Measurements from ENCODE around the gene RBM19.

- TF ChIP-seq, protein P1, sequence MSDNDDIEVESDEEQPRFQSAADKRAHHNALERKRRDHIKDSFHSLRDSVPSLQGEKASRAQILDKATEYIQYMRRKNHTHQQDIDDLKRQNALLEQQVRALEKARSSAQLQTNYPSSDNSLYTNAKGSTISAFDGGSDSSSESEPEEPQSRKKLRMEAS (IDR thresholded peaks at IDR 0.05; ENCODE audit: insufficient read depth, insufficient read length): no peak
- no peak for TF ChIP-seq EZH2 (IDR thresholded peaks at IDR 0.05; ENCODE audit: borderline replicate concordance, low read depth, low read length, severe bottlenecking)
- no peak for TF ChIP-seq GATA2 (IDR thresholded peaks at IDR 0.05; ENCODE audit: insufficient read depth, insufficient read length, low read depth, low read length)
- no peak for TF ChIP-seq POLR2A (IDR thresholded peaks at IDR 0.05; ENCODE audit: low read depth, low read length)
- TF ChIP-seq, protein P2, sequence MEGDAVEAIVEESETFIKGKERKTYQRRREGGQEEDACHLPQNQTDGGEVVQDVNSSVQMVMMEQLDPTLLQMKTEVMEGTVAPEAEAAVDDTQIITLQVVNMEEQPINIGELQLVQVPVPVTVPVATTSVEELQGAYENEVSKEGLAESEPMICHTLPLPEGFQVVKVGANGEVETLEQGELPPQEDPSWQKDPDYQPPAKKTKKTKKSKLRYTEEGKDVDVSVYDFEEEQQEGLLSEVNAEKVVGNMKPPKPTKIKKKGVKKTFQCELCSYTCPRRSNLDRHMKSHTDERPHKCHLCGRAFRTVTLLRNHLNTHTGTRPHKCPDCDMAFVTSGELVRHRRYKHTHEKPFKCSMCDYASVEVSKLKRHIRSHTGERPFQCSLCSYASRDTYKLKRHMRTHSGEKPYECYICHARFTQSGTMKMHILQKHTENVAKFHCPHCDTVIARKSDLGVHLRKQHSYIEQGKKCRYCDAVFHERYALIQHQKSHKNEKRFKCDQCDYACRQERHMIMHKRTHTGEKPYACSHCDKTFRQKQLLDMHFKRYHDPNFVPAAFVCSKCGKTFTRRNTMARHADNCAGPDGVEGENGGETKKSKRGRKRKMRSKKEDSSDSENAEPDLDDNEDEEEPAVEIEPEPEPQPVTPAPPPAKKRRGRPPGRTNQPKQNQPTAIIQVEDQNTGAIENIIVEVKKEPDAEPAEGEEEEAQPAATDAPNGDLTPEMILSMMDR (IDR thresholded peaks at IDR 0.05; ENCODE audit: extremely low read depth in 1 of 2, insufficient read depth in 1 of 2, low read depth in 1 of 2, low read length in 2 of 2): no peak
- no peak for TF ChIP-seq POLR2AphosphoS5 (IDR thresholded peaks at IDR 0.05; ENCODE audit: insufficient read depth, low read depth, low read length)
- TF ChIP-seq JUN (IDR thresholded peaks at IDR 0.05; ENCODE audit: borderline replicate concordance, insufficient read depth, insufficient read length, low read depth): no peak
Measured at GRCh38 chr12:113903381-113903863, 62.7 kb downstream of the RBM19 start.

Measured in endothelial cell of umbilical vein (primary cell).